ENCODE measurements around the gene VSIG10L.

- TF ChIP-seq CTCF (IDR thresholded peaks at IDR 0.05) (no peak), POLR2A (IDR thresholded peaks at IDR 0.05) (no peak)
Observed at GRCh38 chr19:51333836-51334460, 8.0 kb downstream of the VSIG10L start.
